GM19468 (cell line): ENCODE results near the gene EGFL6.
"Not testable (repeated sequence)": the region's sequence is repeated elsewhere in the genome, so short reads cannot be mapped to it uniquely, and the experiment has no call there.

Experiments used
- ATAC-seq: cut with Tn5 transposase; IDR thresholded peaks from one replicate; pipeline ENCODE4 v1.9.1; 2021; ENCODE audit warnings: mild to moderate bottlenecking, moderate library complexity, moderate number of reproducible peaks; ENCODE audit not compliant: unreplicated experiment; ENCODE audit errors: extremely low read depth

The EGFL6 gene

GRCh38 chrX:13650318-13650717 is 80.9 kb downstream of the EGFL6 start:
- no peak for ATAC-seq

- no peak for ATAC-seq
Observed at GRCh38 chrX:13651150-13651549, 81.7 kb downstream of the EGFL6 start.

- no peak for ATAC-seq
Observed at GRCh38 chrX:13652287-13652793, 82.9 kb downstream of the EGFL6 start.

GRCh38 chrX:13652850-13653693 is 83.7 kb downstream of the EGFL6 start, which contains the start of gene TCEANC:
Gene TCEANC, plus strand, starts transcription at chrX:13653141. Its CDS starts 9,368 bp downstream, at chrX:13662509.
- ATAC-seq = peak; percentile 98

GRCh38 chrX:13654116-13654515 is 84.7 kb downstream of the EGFL6 start:
- ATAC-seq = no peak

GRCh38 chrX:13655674-13656073 is 86.3 kb downstream of the EGFL6 start:
- no peak for ATAC-seq

GRCh38 chrX:13658602-13659001 is 89.2 kb downstream of the EGFL6 start:
- no peak for ATAC-seq

GRCh38 chrX:13659063-13659462 is 89.7 kb downstream of the EGFL6 start:
- ATAC-seq = no peak

GRCh38 chrX:13661735-13662288 is 92.4 kb downstream of the EGFL6 start:
- ATAC-seq = no peak

- ATAC-seq = no peak
Observed at GRCh38 chrX:13662355-13662791, 93.0 kb downstream of the EGFL6 start.

GRCh38 chrX:13664020-13664419 is 94.6 kb downstream of the EGFL6 start:
- ATAC-seq = no peak

- no peak for ATAC-seq
Observed at GRCh38 chrX:13666836-13667235, 97.4 kb downstream of the EGFL6 start.

GRCh38 chrX:13667919-13668318 is 98.5 kb downstream of the EGFL6 start:
- no peak for ATAC-seq

GRCh38 chrX:13669246-13669737 is 99.9 kb downstream of the EGFL6 start:
- ATAC-seq = peak; percentile 58

GRCh38 chrX:13669755-13670154 is 100.4 kb downstream of the EGFL6 start:
- ATAC-seq = not testable (repeated sequence)

- ATAC-seq = no peak
Observed at GRCh38 chrX:13670197-13670596, 100.8 kb downstream of the EGFL6 start.

GRCh38 chrX:13673016-13673415 is 103.6 kb downstream of the EGFL6 start:
- ATAC-seq = no peak

GRCh38 chrX:13676885-13677284 is 107.5 kb downstream of the EGFL6 start:
- ATAC-seq = no peak

- not testable (repeated sequence) for ATAC-seq
Observed at GRCh38 chrX:13679700-13680099, 110.3 kb downstream of the EGFL6 start.

- ATAC-seq = no peak
Observed at GRCh38 chrX:13681595-13681994, 112.2 kb downstream of the EGFL6 start.
